ENCODE data around the gene TBCK.

- TF ChIP-seq CTCF (conservative IDR thresholded peaks at IDR 0.05 in 1 of 2, IDR thresholded peaks at IDR 0.05 in 1 of 2; ENCODE audit: extremely low read depth in 1 of 2, insufficient read depth in 1 of 2, low read depth in 1 of 2, low read length in 2 of 2): no peak
- no peak for TF ChIP-seq EZH2 (IDR thresholded peaks at IDR 0.05; ENCODE audit: borderline replicate concordance, low read length)
These were observed 11.4 kb downstream of the TBCK start for GRCh38 chr4:106304632-106305031.

Measured in mammary epithelial cell (primary cell).